ENCODE data around the gene SMAD3. TPM values are rescaled to one million over a fixed set of nuclear protein-coding genes. Genes with fewer than 3 reads are reported as not detected.

The SMAD3 gene
- total and polyA plus RNA-seq, 5 donors: 9.9 to 40.5 (median 29.2) TPM

DNA sequence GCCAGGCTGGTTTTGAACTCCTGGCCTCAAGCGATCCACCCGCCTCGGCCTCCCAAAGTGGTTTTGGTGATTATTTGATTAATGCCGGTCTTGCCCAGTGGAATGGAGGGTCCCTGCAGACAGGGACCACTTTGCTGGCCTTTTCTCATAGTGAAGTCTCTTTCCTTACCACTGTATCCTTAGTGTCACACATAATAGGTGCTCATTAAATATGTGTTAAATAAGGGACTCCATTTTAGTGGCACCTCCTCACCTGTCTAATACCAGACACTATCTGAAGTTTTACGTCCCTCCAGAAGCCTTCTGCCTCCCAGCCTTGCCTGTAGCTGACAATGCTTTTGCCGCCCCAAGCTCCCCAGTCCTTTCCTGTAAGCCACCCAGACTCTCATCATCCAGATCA lies 97.8 kb downstream of the SMAD3 start:
- 98% methylated on average over 6 of the region's 6 CpGs for whole genome bisulfite sequencing
- Histone ChIP-seq H3K27me3 (ENCODE audit: control insufficient read depth, insufficient read depth) (no peaks in the 10 kb centered on the region), H3K4me3 (ENCODE audit: low read length) (no peak overlapping the region), H3K9me3 (ENCODE audit: control insufficient read depth, low read length) (no peaks in the 10 kb centered on the region), H3K27ac (ENCODE audit: low read length) (no peak overlapping the region), H3K4me1 (ENCODE audit: control insufficient read depth, insufficient read depth, low read length) (peaks cover 21% of the 10 kb centered on the region)
- intact Hi-C loops (cut with DNase I): loop anchor here in 1 of 4 donors (10.0 kb wide), 1 partner anchor 58 kb away; no protein-coding TSS in a partner anchor
- peak in 1 of 3 donors; percentile 14 for DNase-seq
- no peak for ATAC-seq

DNA sequence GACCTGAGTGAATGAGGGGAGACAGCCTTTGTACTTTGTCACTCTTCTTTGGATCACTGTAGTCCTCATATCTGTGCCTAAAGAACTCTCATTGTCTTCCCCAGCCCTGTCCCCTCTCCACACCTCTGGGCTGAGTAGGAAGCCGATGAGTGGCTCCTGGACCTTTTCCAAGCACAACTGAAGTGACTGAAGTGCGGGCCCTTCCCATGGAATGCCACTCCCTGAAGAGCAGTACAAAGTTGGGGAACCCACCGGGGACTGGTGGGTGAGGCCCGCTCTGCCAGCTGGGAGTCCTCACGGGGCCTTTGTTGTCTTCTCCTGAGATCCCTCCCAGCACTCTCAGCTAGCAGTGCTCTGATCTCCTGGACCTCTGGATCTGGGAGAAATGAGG lies 99.0 kb downstream of the SMAD3 start:
- WGBS: 41% methylated on average over 5 of the region's 5 CpGs
- H3K27me3 ChIP-seq (ENCODE audit: control insufficient read depth, insufficient read depth): no peaks in the 10 kb centered on the region
- no peaks in the 10 kb centered on the region for H3K9me3 ChIP-seq (ENCODE audit: control insufficient read depth, low read length)
- peak; percentile 59 to 67 for ATAC-seq
- intact Hi-C loops (cut with DNase I): loop anchor here in 1 of 4 donors (10.0 kb wide), 1 partner anchor 60 kb away; no protein-coding TSS in a partner anchor
- DNase-seq: peak; percentile 51 to 76 (median 71)
- H3K27ac ChIP-seq (ENCODE audit: low read length): peak overlapping the region; percentile 10
- H3K4me3 ChIP-seq (ENCODE audit: low read length): no peak overlapping the region
- H3K4me1 ChIP-seq (ENCODE audit: control insufficient read depth, insufficient read depth, low read length): peaks cover 15% of the 10 kb centered on the region

GRCh38 chr15:67164811-67165253 lies 99.4 kb downstream of the SMAD3 start:
- Histone ChIP-seq H3K9me3 (ENCODE audit: control insufficient read depth, low read length) (no peaks in the 10 kb centered on the region), H3K4me3 (ENCODE audit: low read length) (no peak overlapping the region), H3K27ac (ENCODE audit: low read length) (peak overlapping the region; percentile 10), H3K27me3 (ENCODE audit: control insufficient read depth, insufficient read depth) (no peaks in the 10 kb centered on the region), H3K4me1 (ENCODE audit: control insufficient read depth, insufficient read depth, low read length) (peaks cover 15% of the 10 kb centered on the region)
- DNase-seq (peak in 1 of 3 donors; percentile 70), ATAC-seq (peak; percentile 18 to 31)
- WGBS: 64% methylated on average over 17 of the region's 17 CpGs
- intact Hi-C loops (cut with DNase I): loop anchor here in 1 of 4 donors (10.0 kb wide), 1 partner anchor 60 kb away; no protein-coding TSS in a partner anchor

GRCh38 chr15:67165254-67166253 lies 100.2 kb downstream of the SMAD3 start:
- peak; percentile 75 to 85 (median 85) for DNase-seq
- peaks cover 15% of the 10 kb centered on the region for H3K4me1 ChIP-seq (ENCODE audit: control insufficient read depth, insufficient read depth, low read length)
- intact Hi-C loops (cut with DNase I): loop anchor here in 1 of 4 donors (10.0 kb wide), 1 partner anchor 61 kb away; no protein-coding TSS in a partner anchor

GRCh38 chr15:67166280-67167009 lies 101.0 kb downstream of the SMAD3 start:
- intact Hi-C loops (cut with DNase I): loop anchor here in 1 of 4 donors (10.0 kb wide), 1 partner anchor 62 kb away; no protein-coding TSS in a partner anchor
- 83% methylated on average over 13 of the region's 13 CpGs for WGBS
- DNase-seq (peak in 1 of 3 donors; percentile 19), ATAC-seq (no peak)
- Histone ChIP-seq H3K4me1 (ENCODE audit: control insufficient read depth, insufficient read depth, low read length) (peaks cover 15% of the 10 kb centered on the region), H3K9me3 (ENCODE audit: control insufficient read depth, low read length) (no peaks in the 10 kb centered on the region), H3K27ac (ENCODE audit: low read length) (no peak overlapping the region), H3K4me3 (ENCODE audit: low read length) (no peak overlapping the region), H3K27me3 (ENCODE audit: control insufficient read depth, insufficient read depth) (no peaks in the 10 kb centered on the region)

More at GRCh38 chr15:67165254-67166253, 100.2 kb downstream of the SMAD3 start:
- no peak overlapping the region for H3K4me3 ChIP-seq (ENCODE audit: low read length)
- peak overlapping the region; percentile 53 for H3K27ac ChIP-seq (ENCODE audit: low read length)
- peak; percentile 83 to 88 for ATAC-seq
- H3K27me3 ChIP-seq (ENCODE audit: control insufficient read depth, insufficient read depth): no peaks in the 10 kb centered on the region
- H3K9me3 ChIP-seq (ENCODE audit: control insufficient read depth, low read length): no peaks in the 10 kb centered on the region
- WGBS: 62% methylated on average over 34 of the region's 34 CpGs

GRCh38 chr15:67167091-67167490 lies 101.7 kb downstream of the SMAD3 start:
- intact Hi-C loops (cut with DNase I): loop anchor here in 1 of 4 donors (10.0 kb wide), 1 partner anchor 62 kb away; no protein-coding TSS in a partner anchor
- Histone ChIP-seq H3K9me3 (ENCODE audit: control insufficient read depth, low read length) (no peaks in the 10 kb centered on the region), H3K27ac (ENCODE audit: low read length) (no peak overlapping the region), H3K4me3 (ENCODE audit: low read length) (no peak overlapping the region), H3K4me1 (ENCODE audit: control insufficient read depth, insufficient read depth, low read length) (peaks cover 10% of the 10 kb centered on the region), H3K27me3 (ENCODE audit: control insufficient read depth, insufficient read depth) (no peaks in the 10 kb centered on the region)
- 82% methylated on average over 4 of the region's 4 CpGs for WGBS
- DNase-seq (peak in 1 of 3 donors; percentile 35), ATAC-seq (no peak)

GRCh38 chr15:67168694-67169093 lies 103.3 kb downstream of the SMAD3 start:
- intact Hi-C loops (cut with DNase I): loop anchor here in 1 of 4 donors (10.0 kb wide), 1 partner anchor 64 kb away; no protein-coding TSS in a partner anchor
- ATAC-seq (no peak), DNase-seq (no peak)
- 80% methylated on average over 6 of the region's 6 CpGs for WGBS
- no peaks in the 10 kb centered on the region for H3K27me3 ChIP-seq (ENCODE audit: control insufficient read depth, insufficient read depth)
- H3K4me3 ChIP-seq (ENCODE audit: low read length): no peak overlapping the region
- peaks cover 7% of the 10 kb centered on the region for H3K4me1 ChIP-seq (ENCODE audit: control insufficient read depth, insufficient read depth, low read length)
- H3K27ac ChIP-seq (ENCODE audit: low read length): peak overlapping the region; percentile 10
- H3K9me3 ChIP-seq (ENCODE audit: control insufficient read depth, low read length): no peaks in the 10 kb centered on the region

- H3K27me3 ChIP-seq (ENCODE audit: control insufficient read depth, insufficient read depth): no peaks in the 10 kb centered on the region
- no peak for ATAC-seq
- 90% methylated on average over 12 of the region's 12 CpGs for WGBS
- H3K4me1 ChIP-seq (ENCODE audit: control insufficient read depth, insufficient read depth, low read length): peaks cover 4% of the 10 kb centered on the region
- no peak overlapping the region for H3K27ac ChIP-seq (ENCODE audit: low read length)
- intact Hi-C loops (cut with DNase I): no loop called here
- H3K4me3 ChIP-seq (ENCODE audit: low read length): no peak overlapping the region
- peak in 1 of 3 donors; percentile 60 for DNase-seq
- H3K9me3 ChIP-seq (ENCODE audit: control insufficient read depth, low read length): no peaks in the 10 kb centered on the region
Observed at GRCh38 chr15:67170143-67170925, 104.9 kb downstream of the SMAD3 start.

DNA sequence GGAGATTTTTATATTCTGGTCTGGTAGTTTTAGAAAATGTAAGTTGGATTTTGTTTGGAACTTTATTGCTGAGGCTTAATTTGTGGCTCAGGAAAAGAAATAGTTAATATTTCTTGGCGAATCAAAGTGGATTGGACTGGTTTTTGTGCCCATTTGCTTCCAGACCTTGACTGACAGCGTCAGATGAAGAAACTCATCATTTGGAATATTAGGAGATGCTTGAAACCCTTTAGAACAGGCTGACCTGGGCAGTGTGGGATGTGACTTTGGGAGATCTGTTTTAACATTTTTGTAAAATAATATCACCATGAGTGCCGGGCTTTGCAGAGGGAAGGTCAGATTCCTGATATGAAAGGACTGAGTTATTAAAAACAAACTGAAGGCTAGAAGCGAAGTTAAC lies 106.1 kb downstream of the SMAD3 start:
- ATAC-seq (no peak), DNase-seq (no peak)
- Histone ChIP-seq H3K9me3 (ENCODE audit: control insufficient read depth, low read length) (no peaks in the 10 kb centered on the region), H3K27me3 (ENCODE audit: control insufficient read depth, insufficient read depth) (no peaks in the 10 kb centered on the region), H3K4me3 (ENCODE audit: low read length) (no peak overlapping the region), H3K27ac (ENCODE audit: low read length) (no peak overlapping the region), H3K4me1 (ENCODE audit: control insufficient read depth, insufficient read depth, low read length) (peaks cover 10% of the 10 kb centered on the region)
- intact Hi-C loops (cut with DNase I): no loop called here
- WGBS: 84% methylated on average over 4 of the region's 4 CpGs

- peak in 1 of 3 donors; percentile 32 for DNase-seq
- 95% methylated on average over 6 of the region's 6 CpGs for WGBS
- no peak overlapping the region for H3K4me3 ChIP-seq (ENCODE audit: low read length)
- no peak overlapping the region for H3K27ac ChIP-seq (ENCODE audit: low read length)
- H3K4me1 ChIP-seq (ENCODE audit: control insufficient read depth, insufficient read depth, low read length): peaks cover 12% of the 10 kb centered on the region
- H3K27me3 ChIP-seq (ENCODE audit: control insufficient read depth, insufficient read depth): no peaks in the 10 kb centered on the region
- intact Hi-C loops (cut with DNase I): no loop called here
- no peaks in the 10 kb centered on the region for H3K9me3 ChIP-seq (ENCODE audit: control insufficient read depth, low read length)
- ATAC-seq: no peak
Observed at GRCh38 chr15:67172172-67172571, 106.8 kb downstream of the SMAD3 start.

All from right cardiac atrium (tissue), 5 donors.